Body of pancreas (tissue), 4 donors: Measurements from ENCODE around the gene EXOC1.

Experiments used
- CTCF ChIP-seq, 7 experiments: fragments of 450-650 bp in 4 of 7; fragments of 200-600 bp in 3 of 7; sonication (generic) in 3 of 7; IDR thresholded peaks; one replicate each; pipeline ENCODE4 v1.5.1; 2016 to 2019; ENCODE audit warnings: antibody characterized with exemption in 7 of 7
- POLR2A ChIP-seq, 3 donors: fragments of 450-650 bp; IDR thresholded peaks; one replicate each; pipeline ENCODE4 v1.6.1; 2016; ENCODE audit warnings: antibody characterized with exemption in 3 of 3, mild to moderate bottlenecking in 2 of 3

DNA sequence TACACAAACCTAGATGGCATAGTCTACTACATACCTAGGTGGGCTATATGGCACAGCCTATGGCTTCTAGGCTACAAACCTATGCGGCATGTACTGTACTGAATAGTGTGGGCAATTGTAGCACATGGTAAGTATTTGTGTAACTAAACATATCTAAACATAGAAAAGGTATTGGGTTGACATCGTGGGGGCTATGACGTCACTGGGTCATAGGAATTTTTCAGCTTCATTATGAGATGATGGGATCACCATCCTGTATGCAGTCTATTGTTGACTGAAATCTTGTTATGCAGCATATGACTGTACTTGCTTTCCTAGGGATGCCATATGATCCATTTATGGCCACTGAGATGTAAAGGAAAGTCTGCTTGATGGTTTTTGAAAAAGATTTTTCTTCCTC is 35.8 kb upstream of the EXOC1 start:
- TF ChIP-seq POLR2A (IDR thresholded peaks at IDR 0.05) (no peak), CTCF (IDR thresholded peaks at IDR 0.05) (no peak)
